HG03175 (cell line): ENCODE data around the gene RHCE.
"Not testable (repeated sequence)": the region's sequence is repeated elsewhere in the genome, so short reads cannot be mapped to it uniquely, and the experiment has no call there.

Source experiments
- ATAC-seq: cut with Tn5 transposase; IDR thresholded peaks from one replicate; pipeline ENCODE4 v1.9.1; 2021; ENCODE audit warnings: mild to moderate bottlenecking, moderate library complexity; ENCODE audit not compliant: unreplicated experiment

The RHCE gene

GRCh38 chr1:25402947-25403803 is 17.4 kb downstream of the RHCE start:
- ATAC-seq: not testable (repeated sequence)

GRCh38 chr1:25398079-25398478 is 22.5 kb downstream of the RHCE start:
- not testable (repeated sequence) for ATAC-seq

DNA sequence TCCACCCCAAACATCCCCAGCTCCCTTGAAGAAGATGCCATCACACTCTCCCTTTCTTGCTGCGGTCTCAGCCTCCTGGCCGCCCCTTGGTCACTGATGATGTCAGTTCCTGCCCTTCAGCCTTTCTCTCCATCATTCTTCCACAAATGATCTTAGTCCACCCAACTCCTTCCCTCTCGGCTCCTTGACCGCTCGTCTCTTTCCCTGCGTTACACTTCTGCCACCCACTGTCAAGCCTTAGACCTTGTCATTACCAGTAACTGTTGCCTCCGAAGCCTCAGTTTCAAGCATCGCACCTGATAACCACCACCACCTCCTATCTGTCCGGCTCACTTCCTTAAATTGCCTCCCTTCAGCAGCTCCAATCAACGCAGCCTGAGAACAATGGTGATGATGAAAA is 23.1 kb downstream of the RHCE start:
- not testable (repeated sequence) for ATAC-seq

DNA sequence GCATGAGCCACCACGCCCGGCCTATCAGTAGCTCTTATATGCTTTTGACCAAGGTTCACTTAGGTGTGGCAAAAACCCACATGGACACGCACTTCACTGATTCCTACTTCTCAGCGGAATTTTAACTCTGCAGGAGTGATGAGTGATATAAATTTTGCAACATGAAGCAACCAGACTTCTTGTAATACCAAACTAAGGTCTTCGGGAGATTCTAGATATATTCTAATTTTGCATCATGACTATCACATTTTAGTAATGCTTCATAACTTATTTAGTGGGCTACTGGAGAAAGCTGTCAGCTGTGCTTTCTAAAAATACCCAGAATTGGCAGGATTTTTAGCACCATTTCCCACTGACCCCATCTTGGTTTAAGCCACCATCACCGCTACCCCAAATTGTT is 27.8 kb downstream of the RHCE start:
- no peak for ATAC-seq

DNA sequence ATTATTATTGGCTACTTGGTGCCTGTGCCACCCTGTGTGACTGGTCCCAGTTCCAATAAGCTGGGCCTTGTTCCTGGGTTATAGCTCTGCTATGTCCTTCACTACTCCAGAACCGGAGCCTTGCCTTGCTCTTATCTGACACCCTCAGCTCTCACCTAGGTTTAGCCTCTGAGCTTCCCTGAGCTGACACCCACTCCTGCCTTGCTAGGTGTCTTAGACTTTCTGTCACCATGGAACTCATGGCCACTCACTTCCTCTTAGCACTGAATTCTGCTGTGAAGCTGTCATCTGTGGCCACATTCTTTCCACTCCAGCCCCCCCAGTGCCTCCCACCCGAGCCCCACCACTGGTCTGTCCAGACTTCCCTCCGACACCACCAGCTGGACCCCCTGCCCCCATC is 30.9 kb downstream of the RHCE start:
- not testable (repeated sequence) for ATAC-seq

DNA sequence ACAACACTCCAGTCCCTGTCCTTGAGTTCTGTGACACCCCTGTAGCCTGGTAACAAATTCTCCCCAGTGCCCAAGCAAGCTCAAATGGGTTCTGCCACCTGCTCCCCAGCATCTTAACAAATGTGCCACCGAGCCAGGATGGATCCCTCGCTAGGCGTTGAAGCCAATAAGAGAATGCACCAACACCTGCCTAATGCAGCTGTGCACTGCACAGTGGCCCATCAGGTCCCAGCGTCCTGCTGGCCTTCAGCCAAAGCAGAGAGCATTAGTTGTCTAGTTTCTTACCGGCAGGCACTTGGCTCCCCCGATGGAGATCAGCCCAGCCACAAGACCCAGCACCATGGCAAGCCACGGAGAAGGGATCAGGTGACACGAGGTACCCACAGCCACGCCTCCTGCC is 31.9 kb downstream of the RHCE start:
- not testable (repeated sequence) for ATAC-seq

- not testable (repeated sequence) for ATAC-seq
Measured at GRCh38 chr1:25387096-25387495, 33.5 kb downstream of the RHCE start.

- not testable (repeated sequence) for ATAC-seq
Measured at GRCh38 chr1:25383875-25384274, 36.8 kb downstream of the RHCE start.

DNA sequence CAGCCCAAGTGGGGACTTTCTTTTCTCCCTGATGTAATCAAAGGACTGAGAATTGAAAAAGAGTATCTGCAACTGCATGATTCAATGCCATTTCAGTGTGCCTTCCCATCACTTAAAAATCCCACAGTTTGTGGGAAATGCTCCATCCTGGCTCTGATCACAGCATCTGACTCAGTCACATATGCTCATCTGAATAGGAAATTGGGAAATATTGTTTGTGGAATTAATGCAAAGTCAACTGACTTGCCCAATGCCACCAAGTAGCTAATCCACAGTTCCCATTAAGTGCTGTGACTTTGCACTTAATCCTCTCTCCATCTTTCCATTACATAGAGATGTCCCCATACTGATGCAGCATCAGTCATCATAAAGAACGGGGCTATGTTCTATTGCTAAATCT is 37.5 kb downstream of the RHCE start:
- not testable (repeated sequence) for ATAC-seq

GRCh38 chr1:25382543-25382942 is 38.1 kb downstream of the RHCE start:
- not testable (repeated sequence) for ATAC-seq

GRCh38 chr1:25378367-25378766 is 42.3 kb downstream of the RHCE start:
- not testable (repeated sequence) for ATAC-seq

DNA sequence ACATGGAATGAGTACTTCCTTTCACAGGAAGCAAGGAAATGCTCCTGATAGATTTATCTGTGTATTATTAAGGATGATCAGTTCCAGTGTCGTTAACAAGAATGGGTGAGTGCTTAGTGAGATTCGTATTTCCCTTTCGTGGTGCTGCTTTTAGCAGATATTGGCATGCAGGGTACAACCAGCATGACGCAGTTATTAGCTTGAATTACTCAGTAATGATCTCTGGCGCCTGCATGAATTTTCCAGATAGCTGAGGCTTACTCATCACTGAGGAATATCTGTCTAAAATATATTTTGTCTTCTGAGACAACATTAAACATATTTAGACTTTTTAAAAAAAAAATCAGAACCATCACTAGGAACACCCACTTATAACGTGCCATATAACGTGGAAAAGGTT is 48.9 kb downstream of the RHCE start:
- not testable (repeated sequence) for ATAC-seq

DNA sequence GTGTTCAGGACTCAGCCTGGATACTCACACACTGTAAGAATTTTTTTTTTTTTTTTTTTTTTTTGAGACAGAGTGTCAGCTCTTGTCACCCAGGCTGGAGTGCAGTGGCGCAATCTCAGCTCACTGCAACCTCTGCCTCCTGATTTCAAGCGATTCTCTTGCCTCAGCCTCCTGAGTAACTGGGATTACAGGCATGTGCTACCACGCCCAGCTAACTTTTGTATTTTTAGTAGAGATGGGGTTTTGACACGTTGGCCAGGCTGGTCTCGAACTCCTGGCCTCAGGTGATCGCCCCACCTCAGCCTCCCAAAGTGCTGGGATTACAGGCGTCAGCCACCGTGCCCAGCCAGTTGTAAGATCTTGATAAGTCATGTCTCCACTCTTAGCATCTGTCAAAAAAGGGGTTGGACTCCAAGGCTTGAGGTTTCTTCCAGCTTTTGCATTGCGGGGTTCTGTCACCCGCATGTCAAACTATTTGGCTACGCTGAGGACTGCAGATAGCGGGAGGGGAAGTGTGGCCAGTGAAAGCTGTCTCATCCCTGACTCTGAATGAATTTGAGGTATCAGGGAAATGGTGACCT is 50.8 kb downstream of the RHCE start:
- not testable (repeated sequence) for ATAC-seq

GRCh38 chr1:25369241-25369640 is 51.4 kb downstream of the RHCE start:
- ATAC-seq: no peak

GRCh38 chr1:25362634-25363559 is 57.7 kb downstream of the RHCE start:
- not testable (repeated sequence) for ATAC-seq

DNA sequence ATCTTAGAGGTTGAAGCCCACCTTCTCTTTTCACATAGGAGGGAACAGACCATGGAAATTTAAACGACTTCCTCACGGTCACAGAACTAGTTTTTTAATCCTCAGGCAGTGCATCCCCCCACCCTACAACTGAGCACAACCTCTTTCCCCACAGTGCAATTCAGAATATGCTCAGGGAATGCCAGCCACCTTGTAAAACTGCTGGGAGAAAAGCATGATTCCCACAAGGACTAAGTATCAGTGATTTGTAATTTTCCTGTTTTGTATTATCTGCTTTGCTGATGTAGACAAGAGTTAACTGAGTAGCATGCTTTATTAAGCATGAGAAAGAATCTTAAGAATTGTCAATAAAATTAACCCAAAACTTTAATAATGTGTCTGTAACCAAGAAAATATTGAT is 58.7 kb downstream of the RHCE start:
- ATAC-seq: no peak

- no peak for ATAC-seq
Measured at GRCh38 chr1:25360596-25361581, 59.7 kb downstream of the RHCE start.

GRCh38 chr1:25356848-25357247 is 63.8 kb downstream of the RHCE start:
- no peak for ATAC-seq

DNA sequence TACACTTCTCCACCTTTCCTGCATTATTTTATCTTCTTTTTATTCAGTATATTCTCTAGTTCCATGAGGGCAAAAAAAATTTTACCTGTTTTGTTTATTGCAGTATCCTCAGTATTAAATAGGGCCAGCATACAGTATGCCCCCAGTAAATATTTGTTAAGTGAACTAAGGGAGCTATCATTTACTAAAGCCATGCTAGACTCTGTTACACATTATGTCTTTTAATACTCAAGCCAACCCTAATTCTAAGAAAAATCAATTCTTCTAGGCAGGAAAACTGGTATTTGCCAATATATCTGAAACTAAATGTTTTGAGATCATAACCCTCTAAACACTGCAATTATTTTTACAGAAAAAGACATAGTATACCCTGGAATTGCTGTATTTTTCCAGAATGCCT is 64.2 kb downstream of the RHCE start:
- ATAC-seq: no peak

- no peak for ATAC-seq
Measured at GRCh38 chr1:25355841-25356395, 64.7 kb downstream of the RHCE start.
